Ishikawa (cell line): Measurements from ENCODE around the gene APOM.
A peak's percentile ranks its signal among the peaks of the same experiment; 100 is the strongest.

Experiments used
- CEBPB ChIP-seq: IDR thresholded peaks from 2 replicates; pipeline ENCODE4 v1.6.1; 2012
- CREB1 ChIP-seq: IDR thresholded peaks from 2 replicates; pipeline ENCODE4 v1.6.1; 2012; ENCODE audit warnings: low read depth
- EGR1 ChIP-seq: IDR thresholded peaks from 2 replicates; pipeline ENCODE4 v1.6.1; 2012
- EP300 ChIP-seq: IDR thresholded peaks from 2 replicates; pipeline ENCODE4 v1.6.1; 2012; ENCODE audit warnings: borderline replicate concordance
- FOXM1 ChIP-seq: IDR thresholded peaks from 2 replicates; pipeline ENCODE4 v1.6.1; 2012; ENCODE audit warnings: low read depth, borderline replicate concordance
- NFIC ChIP-seq: IDR thresholded peaks from 2 replicates; pipeline ENCODE4 v1.6.1; 2012
- RAD21 ChIP-seq: IDR thresholded peaks from 2 replicates; pipeline ENCODE4 v1.6.1; 2012; ENCODE audit warnings: low read depth
- REST ChIP-seq: IDR thresholded peaks from 2 replicates; pipeline ENCODE4 v1.6.1; 2012; ENCODE audit warnings: low read depth, mild to moderate bottlenecking
- TAF1 ChIP-seq: IDR thresholded peaks from 2 replicates; pipeline ENCODE4 v1.6.1; 2012; ENCODE audit warnings: low read depth, mild to moderate bottlenecking
- TCF12 ChIP-seq: IDR thresholded peaks from 2 replicates; pipeline ENCODE4 v1.6.1; 2012; ENCODE audit warnings: low read depth
- TEAD4 ChIP-seq: IDR thresholded peaks from 2 replicates; pipeline ENCODE4 v1.6.1; 2012
- YY1 ChIP-seq: IDR thresholded peaks from 2 replicates; pipeline ENCODE4 v1.6.1; 2012; ENCODE audit warnings: low read depth
- ZBTB7A ChIP-seq: IDR thresholded peaks from 2 replicates; pipeline ENCODE4 v1.6.1; 2012; ENCODE audit warnings: low read depth
- TF ChIP-seq, protein P1 (sequence below): IDR thresholded peaks from 2 replicates; pipeline ENCODE4 v1.6.1; 2012
- TF ChIP-seq, protein P2 (sequence below): IDR thresholded peaks from 2 replicates; pipeline ENCODE4 v1.6.1; 2012

The APOM gene

DNA sequence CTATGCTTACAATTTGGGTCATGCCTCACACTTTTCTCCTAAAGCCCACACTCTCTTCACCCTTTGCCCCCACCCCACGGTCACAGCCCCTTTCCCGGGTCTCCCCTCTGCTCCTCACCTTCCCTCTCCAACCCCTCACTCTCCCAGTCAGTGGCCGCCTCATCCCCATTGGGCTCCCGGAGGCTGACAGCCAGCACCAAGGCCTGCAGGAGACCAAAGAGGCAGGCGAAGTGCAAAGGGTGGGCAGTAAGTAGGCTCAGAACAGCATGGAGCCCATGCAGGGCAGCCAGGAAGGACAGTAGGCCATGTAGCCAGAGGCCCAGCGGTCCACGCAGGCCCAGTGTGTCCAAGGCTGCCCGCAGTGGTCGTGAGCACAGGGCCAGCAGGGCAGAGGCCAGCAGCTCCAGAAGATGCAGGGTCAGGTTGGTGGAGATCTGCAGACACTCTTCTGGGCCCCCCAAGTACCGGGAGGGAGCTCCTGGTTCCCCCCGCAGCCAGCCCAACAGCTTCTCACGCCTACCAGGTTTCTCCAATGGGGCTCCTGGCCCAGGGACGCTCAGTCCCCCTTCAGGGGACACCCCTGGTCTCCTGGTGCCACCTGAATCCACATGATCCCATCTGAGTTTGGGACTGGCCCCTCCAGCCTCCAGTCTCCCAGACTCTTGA is 3.4 kb downstream of the APOM start:
- no peak for TF ChIP-seq CEBPB
- TF ChIP-seq TEAD4 = no peak
- TF ChIP-seq RAD21 = no peak
- no peak for TF ChIP-seq TCF12
- TF ChIP-seq EGR1 = no peak
- no peak for TF ChIP-seq NFIC
- TF ChIP-seq FOXM1 = no peak
- TF ChIP-seq REST = no peak

- TF ChIP-seq, protein P1, sequence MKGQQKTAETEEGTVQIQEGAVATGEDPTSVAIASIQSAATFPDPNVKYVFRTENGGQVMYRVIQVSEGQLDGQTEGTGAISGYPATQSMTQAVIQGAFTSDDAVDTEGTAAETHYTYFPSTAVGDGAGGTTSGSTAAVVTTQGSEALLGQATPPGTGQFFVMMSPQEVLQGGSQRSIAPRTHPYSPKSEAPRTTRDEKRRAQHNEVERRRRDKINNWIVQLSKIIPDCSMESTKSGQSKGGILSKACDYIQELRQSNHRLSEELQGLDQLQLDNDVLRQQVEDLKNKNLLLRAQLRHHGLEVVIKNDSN = no peak
- TF ChIP-seq REST = peak; percentile 72
- TF ChIP-seq, protein P2, sequence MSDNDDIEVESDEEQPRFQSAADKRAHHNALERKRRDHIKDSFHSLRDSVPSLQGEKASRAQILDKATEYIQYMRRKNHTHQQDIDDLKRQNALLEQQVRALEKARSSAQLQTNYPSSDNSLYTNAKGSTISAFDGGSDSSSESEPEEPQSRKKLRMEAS = no peak
These were observed 4.1 kb downstream of the APOM start for GRCh38 chr6:31659649-31660380.

DNA sequence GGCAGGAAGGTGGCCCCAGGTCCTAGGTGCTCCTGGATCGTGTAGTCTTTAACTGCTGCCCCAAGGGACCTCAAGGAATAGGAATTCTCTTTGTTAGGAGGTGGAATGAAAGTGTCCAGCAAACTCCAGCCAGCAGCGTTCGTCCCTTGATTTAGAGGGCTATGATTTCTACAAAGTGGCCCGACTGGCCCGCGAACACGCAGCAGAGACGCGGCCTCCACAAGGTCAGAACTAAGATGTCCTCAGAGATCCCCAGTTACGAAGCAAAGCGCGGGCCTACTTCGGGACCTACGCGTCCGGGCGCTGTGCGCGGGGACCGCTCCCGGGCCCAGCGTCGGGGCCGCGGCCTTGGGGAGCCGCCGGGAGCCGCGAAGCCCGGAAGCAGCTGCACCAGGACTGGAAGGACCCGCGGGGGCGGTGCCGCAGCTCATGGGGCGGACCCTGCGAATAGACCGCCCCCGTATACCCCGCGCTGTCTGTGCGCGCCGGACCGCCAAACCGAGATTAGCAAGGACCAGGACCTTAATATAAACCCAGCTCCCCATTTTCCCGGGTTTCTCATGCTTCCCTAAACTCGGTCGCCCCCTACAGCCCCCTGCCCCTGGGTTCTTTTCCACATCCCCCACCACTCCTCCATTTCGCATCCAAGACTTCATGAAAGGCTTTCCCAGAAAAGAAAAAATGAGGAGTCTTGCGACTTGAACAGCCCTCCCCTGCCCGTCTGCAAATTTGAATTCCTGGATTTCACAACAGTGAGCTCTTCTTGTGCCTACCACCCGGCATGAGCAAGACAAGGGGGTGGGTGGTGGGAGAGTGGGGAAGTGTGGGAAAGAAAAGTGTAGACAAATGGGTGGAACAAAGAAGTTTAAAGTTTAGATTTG is 4.9 kb downstream of the APOM start, which contains the start of gene C6orf47:
TSS of gene C6orf47 (minus strand) at position 398 of the 881 bp plus-strand sequence. CDS start 831 bp downstream, outside the sequence.
- no peak for TF ChIP-seq CREB1
- no peak for TF ChIP-seq EP300
- TF ChIP-seq ZBTB7A = peak; percentile 66; the same call in 1 of the 2 replicates
- TF ChIP-seq YY1 = no peak
- TF ChIP-seq TCF12 = peak; percentile 61
- TF ChIP-seq TAF1 = peak; percentile 84
- peak; percentile 3; the same call in 1 of the 2 replicates for TF ChIP-seq CEBPB
- peak; percentile 78 for TF ChIP-seq EGR1
- TF ChIP-seq, protein P2 = peak; percentile 49

DNA sequence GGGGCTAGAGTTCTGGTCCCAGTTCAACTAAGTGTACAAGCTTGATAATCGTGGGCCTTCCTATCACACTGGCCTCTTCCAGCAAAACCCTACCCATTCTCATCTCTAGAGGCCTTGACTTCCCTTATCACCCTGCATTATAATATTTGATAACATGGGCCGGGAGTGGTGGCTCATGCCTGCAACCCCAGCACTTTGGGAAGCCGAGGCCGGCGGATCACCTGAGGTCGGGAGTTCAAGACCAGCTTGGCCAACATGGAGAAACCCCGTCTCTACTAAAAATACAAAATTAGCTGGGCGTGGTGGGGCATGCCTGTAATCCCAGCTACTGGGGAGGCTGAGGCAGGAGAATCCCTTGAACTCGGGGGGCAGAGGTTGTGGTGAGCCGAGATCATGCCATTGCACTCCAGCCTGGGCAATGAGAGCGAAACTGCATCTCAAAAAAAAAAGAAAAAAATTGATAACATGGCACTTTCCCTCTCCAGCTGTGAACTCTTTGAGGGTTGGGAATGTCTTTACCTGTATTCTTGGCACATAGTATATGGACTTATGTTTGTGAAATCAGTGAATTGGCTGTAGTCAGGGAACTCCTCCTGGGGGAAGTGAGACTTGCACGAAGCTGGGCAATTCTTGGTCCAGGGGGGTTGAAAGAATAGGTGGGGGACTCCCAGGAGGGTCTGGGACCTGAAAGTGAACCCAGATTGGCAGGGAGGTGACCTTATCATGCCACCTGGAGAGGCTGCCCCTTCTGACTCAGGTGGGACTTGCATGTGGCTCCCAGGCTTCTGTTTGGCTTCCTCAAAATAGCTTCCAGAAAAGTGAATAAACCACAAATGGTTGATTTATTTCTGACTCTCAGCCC is 5.8 kb downstream of the APOM start:
- TF ChIP-seq EGR1 (no peak), CEBPB (no peak), TAF1 (no peak), CREB1 (no peak), RAD21 (no peak), REST (no peak), TEAD4 (no peak), ZBTB7A (no peak), TCF12 (no peak), EP300 (no peak), NFIC (no peak), YY1 (no peak), FOXM1 (no peak)
- TF ChIP-seq, protein P2 = no peak
- TF ChIP-seq, protein P1 = no peak
